NCI-H1105 treated with DMSO at 0.1 percent for 48 hours (cell line): ENCODE results near the gene DPPA5.
"Not testable (repeated sequence)": the region's sequence is repeated elsewhere in the genome, so short reads cannot be mapped to it uniquely, and the experiment has no call there.

Experiments
- DNase-seq: peaks from one replicate; lab custom pipeline; 2025; lab: John Stamatoyannopoulos, UW

The DPPA5 gene

GRCh38 chr6:73364121-73364520, 10.0 kb upstream of the DPPA5 start:
- DNase-seq: no peak

GRCh38 chr6:73363537-73363875, 9.4 kb upstream of the DPPA5 start:
- DNase-seq: no peak

- DNase-seq: no peak
These were observed 8.9 kb upstream of the DPPA5 start for GRCh38 chr6:73362869-73363536.

DNA sequence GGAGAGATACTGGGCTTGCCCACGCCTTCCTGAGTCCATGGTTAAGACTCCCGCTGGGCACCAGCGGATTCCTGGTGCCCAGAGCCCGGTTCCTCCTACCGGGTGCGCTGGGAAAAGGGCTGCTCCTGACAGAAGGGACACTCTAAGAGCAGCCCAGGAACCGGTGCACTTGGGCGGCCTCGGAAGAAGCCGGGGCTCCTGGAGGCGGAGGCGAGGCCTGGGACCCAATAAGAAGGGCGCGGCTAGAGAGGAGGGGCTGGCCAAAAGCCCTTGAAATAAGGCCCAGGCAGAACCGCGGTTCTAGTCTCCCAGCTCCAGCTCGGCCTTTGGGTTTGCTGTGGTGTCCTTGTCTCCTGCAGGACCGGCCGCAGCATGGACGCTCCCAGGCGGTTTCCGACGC, 8.3 kb upstream of the DPPA5 start, which contains the start of gene KHDC3L:
TSS of gene KHDC3L (plus strand) at position 301 of the 400 bp plus-strand sequence. CDS start at position 373, 72 bp downstream.
- DNase-seq: no peak

DNA sequence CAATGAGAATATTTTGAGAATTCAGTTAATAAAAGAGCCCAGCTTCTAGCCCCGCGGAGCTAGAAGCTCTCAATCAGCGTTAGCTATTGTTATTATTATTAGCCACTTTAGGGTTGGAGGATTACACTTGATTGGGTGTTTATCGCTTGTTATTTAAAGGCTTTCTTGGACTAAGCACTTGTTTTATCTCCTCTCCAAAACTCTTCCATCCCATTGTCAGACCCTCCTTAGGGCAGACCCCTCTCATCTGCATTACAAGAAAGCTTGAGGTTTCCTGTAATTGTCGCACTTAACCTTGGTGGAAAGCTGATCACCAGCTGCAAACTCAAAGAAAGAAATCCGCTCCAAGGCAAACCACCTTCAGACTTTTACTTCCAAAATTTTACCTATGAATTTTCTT, 4.8 kb downstream of the DPPA5 start:
- no peak for DNase-seq

DNA sequence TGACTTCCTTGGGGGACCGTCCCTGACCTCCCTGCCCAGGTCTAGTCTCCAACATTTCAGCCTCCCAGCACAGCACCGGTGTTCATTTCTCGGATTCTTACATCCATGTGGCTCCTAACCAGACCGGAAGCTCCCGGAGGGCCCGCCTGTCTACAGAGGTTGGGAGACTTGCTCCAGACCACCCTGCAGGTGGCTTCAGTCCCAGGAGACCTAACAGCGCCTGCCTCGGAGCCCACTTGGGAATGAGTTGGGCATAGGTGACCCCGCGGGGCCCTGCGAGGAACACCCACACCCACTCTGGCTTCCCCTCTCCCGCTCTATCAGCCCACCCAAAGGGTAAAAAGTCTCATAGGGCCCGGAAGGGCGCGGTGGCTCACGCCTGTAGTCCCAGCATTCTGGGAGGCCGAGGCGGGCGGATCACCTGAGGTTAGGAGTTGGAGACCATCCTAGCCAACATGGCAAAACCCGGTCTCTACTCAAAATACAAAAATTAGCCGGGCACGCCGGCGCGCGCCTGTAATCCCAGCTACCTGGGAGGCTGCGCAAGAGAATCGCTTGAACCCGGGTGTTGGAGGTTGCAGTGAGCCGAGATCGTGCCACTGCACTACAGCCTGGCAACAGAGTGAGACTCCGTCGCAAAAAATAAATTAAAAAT, 5.4 kb downstream of the DPPA5 start:
- no peak for DNase-seq

- no peak for DNase-seq
These were observed 10.9 kb downstream of the DPPA5 start for GRCh38 chr6:73343164-73343563.

DNA sequence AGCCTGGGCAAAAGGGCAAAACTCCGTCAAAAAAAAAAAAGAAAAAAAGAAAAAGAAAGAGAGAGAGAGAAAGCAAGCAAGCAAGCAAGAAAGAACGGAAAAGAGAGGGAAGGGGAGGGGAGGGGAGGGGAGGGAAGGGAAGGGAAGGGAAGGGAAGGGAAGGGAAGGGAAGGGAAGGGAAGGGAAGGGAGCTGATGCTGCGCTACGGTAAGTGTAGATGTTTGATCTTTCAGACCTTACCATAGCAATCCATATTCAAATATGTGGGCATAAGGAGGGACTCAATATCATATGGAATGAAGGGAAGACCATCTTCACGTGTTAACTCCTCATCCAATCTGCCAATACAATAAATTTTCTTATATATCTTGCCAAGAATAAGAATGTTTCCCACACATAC, 11.9 kb downstream of the DPPA5 start:
- no peak for DNase-seq

- no peak for DNase-seq
These were observed 12.7 kb downstream of the DPPA5 start for GRCh38 chr6:73341335-73341734.

GRCh38 chr6:73340048-73340447, 14.0 kb downstream of the DPPA5 start:
- no peak for DNase-seq

- no peak for DNase-seq
These were observed 14.7 kb downstream of the DPPA5 start for GRCh38 chr6:73339340-73339739.

- no peak for DNase-seq
These were observed 24.9 kb downstream of the DPPA5 start for GRCh38 chr6:73329201-73329600.

GRCh38 chr6:73328790-73329189, 25.3 kb downstream of the DPPA5 start:
- DNase-seq: no peak

- no peak for DNase-seq
These were observed 28.4 kb downstream of the DPPA5 start for GRCh38 chr6:73325656-73326055.

DNA sequence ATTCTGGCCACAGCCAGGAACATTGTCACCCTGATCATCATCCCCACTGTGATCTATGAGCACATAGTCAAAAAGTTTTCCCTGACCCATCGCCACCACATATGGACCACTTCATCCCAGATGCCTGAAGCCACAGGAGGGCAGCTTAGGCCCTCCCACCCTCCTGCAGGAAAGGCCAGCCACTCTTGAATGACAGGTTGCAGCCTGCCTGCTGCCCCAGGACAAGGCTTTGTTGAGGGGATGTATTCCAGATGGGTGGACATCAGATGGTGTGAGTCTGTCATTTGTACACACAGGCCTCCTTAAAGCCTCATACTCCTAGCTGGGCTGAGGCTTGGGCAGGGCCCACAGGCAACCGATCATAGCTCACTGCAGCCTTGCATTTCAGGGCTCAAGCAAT, 30.8 kb downstream of the DPPA5 start:
- no peak for DNase-seq

- no peak for DNase-seq
These were observed 39.2 kb downstream of the DPPA5 start for GRCh38 chr6:73314577-73315492.

DNA sequence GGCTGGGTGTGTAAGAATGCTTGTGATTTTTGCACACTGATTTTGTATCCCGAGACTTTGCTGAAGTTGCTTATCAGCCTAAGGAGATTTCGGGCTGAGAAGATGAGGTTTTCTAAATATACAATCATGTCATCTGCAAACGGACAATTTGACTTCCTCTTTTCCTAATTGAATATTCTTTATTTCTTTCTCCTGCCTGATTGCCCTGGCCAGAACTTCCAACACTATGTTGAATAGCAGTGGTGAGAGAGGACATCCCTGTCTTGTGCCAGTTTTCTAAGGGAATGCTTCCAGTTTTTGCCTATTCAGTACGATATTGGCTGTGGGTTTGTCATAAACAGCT, 43.6 kb downstream of the DPPA5 start:
- not testable (repeated sequence) for DNase-seq

DNA sequence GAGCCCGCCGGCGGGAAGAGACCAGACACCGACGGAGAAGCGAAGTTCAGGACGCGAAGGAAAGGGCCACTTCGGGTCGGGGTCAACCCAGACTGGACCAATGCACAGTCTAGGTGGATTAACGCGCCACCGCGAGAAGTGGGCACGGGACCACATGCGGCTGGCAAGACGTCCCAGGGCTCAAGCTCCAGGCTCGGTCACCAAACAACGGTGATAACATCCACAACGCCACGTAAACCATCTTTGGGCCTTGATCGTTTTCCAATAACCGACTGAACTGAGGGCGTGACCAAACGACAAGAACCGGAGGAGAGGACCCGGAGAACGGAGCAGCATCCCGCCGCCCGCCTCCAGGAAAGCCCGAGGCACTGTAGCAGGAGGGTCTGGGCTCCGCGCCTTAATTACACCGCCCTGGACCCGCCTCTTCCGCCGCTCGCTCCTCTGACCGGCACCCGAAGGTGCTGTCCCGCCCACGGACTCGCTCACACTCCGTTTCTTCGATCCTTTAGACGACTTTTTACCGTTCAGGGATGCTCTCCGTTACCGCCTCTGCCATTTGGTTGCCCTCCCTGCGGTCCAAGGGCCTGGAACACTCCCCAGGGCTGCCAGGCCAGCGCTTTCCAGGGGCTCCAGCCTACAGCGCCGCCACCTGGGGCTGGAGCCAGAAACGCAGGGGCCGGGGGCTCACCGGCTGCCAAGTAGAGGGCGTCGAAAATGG, 44.1 kb downstream of the DPPA5 start:
- peak; percentile 50 for DNase-seq

DNA sequence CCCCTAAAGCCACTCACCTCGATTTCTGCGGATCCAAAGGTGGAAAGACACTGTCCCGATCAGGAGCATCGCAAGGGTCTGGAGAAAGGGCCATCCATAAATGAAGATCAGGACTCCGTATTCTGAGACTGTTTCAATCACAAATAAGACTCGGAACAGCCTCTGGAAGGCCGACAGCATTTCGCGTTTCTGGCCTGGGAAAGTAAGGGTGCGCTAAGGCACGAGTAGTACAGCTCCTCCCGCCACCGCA, 44.6 kb downstream of the DPPA5 start:
- DNase-seq: no peak

- no peak for DNase-seq
These were observed 45.2 kb downstream of the DPPA5 start for GRCh38 chr6:73308712-73309534.

DNA sequence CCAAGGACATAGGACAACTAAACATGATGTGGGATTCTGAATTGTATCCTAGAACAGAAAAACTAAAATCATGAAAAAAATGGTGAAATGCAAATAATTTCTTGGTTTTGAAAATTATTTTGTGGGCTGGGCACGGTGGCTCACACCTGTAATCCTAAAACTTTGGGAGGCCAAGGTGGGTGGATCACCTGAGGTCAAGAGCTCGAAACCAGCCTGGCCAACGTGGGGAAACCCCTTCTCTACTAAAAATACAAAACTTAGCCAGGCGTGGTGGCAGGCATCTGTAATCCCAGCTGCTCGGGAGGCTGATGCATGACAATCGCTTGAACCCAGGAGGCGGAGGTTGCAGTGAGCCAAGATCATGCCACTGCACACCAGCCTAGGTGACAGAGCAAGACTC, 50.3 kb downstream of the DPPA5 start:
- DNase-seq: not testable (repeated sequence)
